Activated T-helper 2 cell treated with anti-CD3 and anti-CD28 coated beads, Interferon-gamma antibody, Interleukin-2, Interleukin-4, amounts not matched to agents 10 μg/mL and 5 μg/mL and 100 μg/mL, durations not matched to agents 14 hours and 24 hours and 36 hours (primary cell): ENCODE data around the gene ANGPTL4. TPM values are rescaled to one million over a fixed set of nuclear protein-coding genes. Genes with fewer than 3 reads are reported as not detected.
"Not testable (repeated sequence)": the region's sequence is repeated elsewhere in the genome, so short reads cannot be mapped to it uniquely, and the experiment has no call there.

Experiments
- DNase-seq: peaks from one replicate; pipeline ENCODE4 v3.0.0; 2021; ENCODE audit warnings: low spot score
- H3K27ac Mint-ChIP-seq: one replicate; pipeline ENCODE4 v1.8.0; 2021; ENCODE audit warnings: mixed read lengths
- H3K27me3 Mint-ChIP-seq: one replicate; pipeline ENCODE4 v1.8.0; 2021; ENCODE audit warnings: low read depth, mixed read lengths
- H3K36me3 Mint-ChIP-seq: one replicate; pipeline ENCODE4 v1.8.0; 2021; ENCODE audit warnings: low read depth, mixed read lengths
- H3K4me1 Mint-ChIP-seq: one replicate; pipeline ENCODE4 v1.8.0; 2021; ENCODE audit warnings: low read depth, mixed read lengths
- H3K4me3 Mint-ChIP-seq: one replicate; pipeline ENCODE4 v1.8.0; 2021; ENCODE audit warnings: low read depth, mild to moderate bottlenecking, moderate library complexity, mixed read lengths
- H3K9me3 Mint-ChIP-seq: one replicate; pipeline ENCODE4 v1.8.0; 2021; ENCODE audit warnings: mixed read lengths
- intact Hi-C: fragments of 100-400 bp; cut with micrococcal nuclease; formaldehyde crosslinking; loops from one replicate; pipeline ENCODE4 v1.15.1; 2023
- total RNA-seq: library from RNA; stranded (reverse); gene quantifications from 2 replicates; pipeline ENCODE4 v1.2.3, GENCODE V29; 2022

Gene ANGPTL4
- total RNA-seq, 1 donor from 2014 or later = 7.1 TPM

- Mint-ChIP-seq H3K4me1 (peaks cover 9% of the 10 kb centered on the region), H3K27ac (no peak overlapping the region), H3K27me3 (peaks cover 45% of the 10 kb centered on the region), H3K36me3 (no peaks in the 10 kb centered on the region), H3K4me3 (no peak overlapping the region), H3K9me3 (no peaks in the 10 kb centered on the region)
- intact Hi-C loops = no loop called here
- DNase-seq = no peak
These were observed 25.1 kb upstream of the ANGPTL4 start for GRCh38 chr19:8338835-8339234.

GRCh38 chr19:8340341-8341096 lies 23.4 kb upstream of the ANGPTL4 start:
- no peak for DNase-seq
- no peaks in the 10 kb centered on the region for H3K9me3 Mint-ChIP-seq
- no peak overlapping the region for H3K4me3 Mint-ChIP-seq
- peaks cover 45% of the 10 kb centered on the region for H3K27me3 Mint-ChIP-seq
- no peak overlapping the region for H3K27ac Mint-ChIP-seq
- no peaks in the 10 kb centered on the region for H3K36me3 Mint-ChIP-seq
- intact Hi-C loops = no loop called here
- H3K4me1 Mint-ChIP-seq = peaks cover 9% of the 10 kb centered on the region

DNA sequence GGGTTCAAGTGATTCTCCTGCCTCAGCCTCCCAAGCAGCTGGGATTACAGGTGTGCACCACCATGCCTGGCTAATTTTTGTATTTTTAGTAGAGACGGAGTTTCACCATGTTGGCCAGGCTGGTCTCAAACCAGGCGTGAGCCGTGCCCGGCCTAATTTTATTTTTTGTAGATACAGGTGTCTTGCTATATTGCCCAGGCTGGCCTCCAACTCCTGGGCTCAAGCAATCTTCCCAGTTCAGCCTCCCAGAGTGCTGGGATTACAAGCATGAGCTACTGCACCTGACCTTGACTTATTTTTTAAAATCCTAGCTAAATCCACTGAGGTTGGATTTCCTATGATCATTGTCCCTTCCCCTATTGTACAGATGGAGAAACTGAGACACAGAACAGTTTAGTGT lies 22.5 kb upstream of the ANGPTL4 start:
- H3K36me3 Mint-ChIP-seq, DNase-seq, H3K9me3 Mint-ChIP-seq, intact Hi-C loops, H3K4me3 Mint-ChIP-seq, H3K27ac Mint-ChIP-seq, H3K4me1 Mint-ChIP-seq: not testable (repeated sequence)
- H3K27me3 Mint-ChIP-seq = peaks cover 37% of the 10 kb centered on the region

DNA sequence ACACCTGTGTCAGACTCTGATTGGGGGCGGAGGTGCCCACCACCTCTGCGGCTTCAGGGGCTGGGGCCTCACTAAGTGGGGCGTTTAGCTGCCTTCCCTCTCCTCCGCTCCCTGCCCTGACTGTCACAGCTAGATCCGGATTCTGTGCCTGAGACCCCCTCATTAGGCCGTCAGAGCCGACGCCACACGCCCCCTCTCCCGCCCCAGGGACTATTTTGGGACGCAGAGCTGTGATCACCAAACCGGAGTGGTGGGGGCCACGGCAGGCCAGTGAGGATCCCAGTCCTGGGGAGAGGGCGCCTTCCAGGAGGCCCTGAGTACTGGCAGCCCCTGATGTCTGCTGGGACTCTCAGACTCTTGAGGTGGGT lies 21.7 kb upstream of the ANGPTL4 start:
- intact Hi-C loops = no loop called here
- DNase-seq = no peak
- Mint-ChIP-seq H3K27me3 (peaks cover 36% of the 10 kb centered on the region), H3K4me1 (peaks cover 3% of the 10 kb centered on the region), H3K4me3 (no peak overlapping the region), H3K9me3 (no peaks in the 10 kb centered on the region), H3K27ac (no peak overlapping the region), H3K36me3 (no peaks in the 10 kb centered on the region)

DNA sequence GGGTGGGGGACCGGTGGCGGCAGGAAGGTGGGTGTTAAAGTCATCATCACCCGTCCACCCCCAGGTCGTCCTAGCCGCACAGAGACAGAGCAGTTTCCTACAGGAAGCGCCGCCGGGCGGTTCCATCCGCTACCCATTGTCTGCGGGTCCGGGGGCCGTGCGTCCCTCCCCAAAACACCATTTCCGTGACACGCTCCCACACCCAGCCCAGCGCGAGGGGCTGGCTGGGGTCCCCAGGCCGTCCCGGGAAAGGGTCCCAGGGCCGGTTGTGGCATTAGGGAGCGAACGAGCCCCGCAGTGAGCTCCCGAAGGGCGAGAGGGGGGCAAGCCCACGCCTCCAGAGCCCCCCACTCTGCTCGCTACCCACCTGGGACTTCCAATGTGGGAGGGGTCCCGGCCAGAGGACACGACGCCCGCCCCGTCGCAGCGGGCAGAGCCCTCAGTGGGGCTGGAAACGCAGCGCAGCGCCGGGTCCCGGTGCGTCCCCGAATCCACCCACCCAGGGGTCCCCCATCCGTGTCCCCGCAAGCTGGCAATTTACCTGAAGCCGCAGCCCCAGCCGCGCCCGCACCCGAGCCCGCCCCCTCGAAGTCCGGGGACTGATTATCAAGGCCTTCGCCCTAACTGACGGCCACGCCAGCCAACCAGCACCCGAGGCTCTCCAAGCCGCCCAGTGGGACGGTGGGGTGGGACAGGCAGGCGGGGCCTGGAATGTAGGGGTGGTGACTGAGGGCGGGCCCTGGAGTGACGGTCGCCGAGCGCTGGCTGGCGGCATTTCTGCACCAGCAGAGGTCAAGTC lies 21.1 kb upstream of the ANGPTL4 start, which contains the start of gene KANK3:
Gene KANK3 (minus strand): TSS at position 579 of the 799 bp plus-strand sequence. CDS start 5,434 bp downstream, outside the sequence.
- H3K4me1 Mint-ChIP-seq = peaks cover 3% of the 10 kb centered on the region
- peaks cover 30% of the 10 kb centered on the region for H3K27me3 Mint-ChIP-seq
- no peaks in the 10 kb centered on the region for H3K36me3 Mint-ChIP-seq
- intact Hi-C loops = no loop called here
- H3K27ac Mint-ChIP-seq = no peak within 1 kb of the TSS
- DNase-seq = peak; percentile 87
- no peaks in the 10 kb centered on the region for H3K9me3 Mint-ChIP-seq
- peak within 1 kb of the TSS; percentile 70 for H3K4me3 Mint-ChIP-seq

- Mint-ChIP-seq H3K27me3 (peaks cover 26% of the 10 kb centered on the region), H3K27ac (no peak overlapping the region), H3K4me1 (peaks cover 3% of the 10 kb centered on the region), H3K4me3 (peak overlapping the region; percentile 70), H3K36me3 (no peaks in the 10 kb centered on the region), H3K9me3 (no peaks in the 10 kb centered on the region)
- intact Hi-C loops = no loop called here
- no peak for DNase-seq
These were observed 20.5 kb upstream of the ANGPTL4 start for GRCh38 chr19:8343483-8343844.

- intact Hi-C loops = loop anchor here (5.0 kb wide), 1 partner anchor 228 kb away; the partner anchor contains the start of gene MYO1F
- not testable (repeated sequence) for DNase-seq, H3K9me3 Mint-ChIP-seq, H3K36me3 Mint-ChIP-seq, H3K4me3 Mint-ChIP-seq, H3K4me1 Mint-ChIP-seq, H3K27ac Mint-ChIP-seq
- H3K27me3 Mint-ChIP-seq = peaks cover 24% of the 10 kb centered on the region
These were observed 14.2 kb upstream of the ANGPTL4 start for GRCh38 chr19:8349629-8350372.

GRCh38 chr19:8352134-8352827 lies 11.7 kb upstream of the ANGPTL4 start:
- Mint-ChIP-seq H3K27me3 (peaks cover 21% of the 10 kb centered on the region), H3K27ac (no peak overlapping the region), H3K9me3 (no peaks in the 10 kb centered on the region), H3K4me3 (no peak overlapping the region), H3K36me3 (no peaks in the 10 kb centered on the region), H3K4me1 (peaks cover 13% of the 10 kb centered on the region)
- intact Hi-C loops = loop anchor here (5.0 kb wide), 1 partner anchor 225 kb away; the partner anchor contains the start of gene MYO1F
- DNase-seq = no peak

DNA sequence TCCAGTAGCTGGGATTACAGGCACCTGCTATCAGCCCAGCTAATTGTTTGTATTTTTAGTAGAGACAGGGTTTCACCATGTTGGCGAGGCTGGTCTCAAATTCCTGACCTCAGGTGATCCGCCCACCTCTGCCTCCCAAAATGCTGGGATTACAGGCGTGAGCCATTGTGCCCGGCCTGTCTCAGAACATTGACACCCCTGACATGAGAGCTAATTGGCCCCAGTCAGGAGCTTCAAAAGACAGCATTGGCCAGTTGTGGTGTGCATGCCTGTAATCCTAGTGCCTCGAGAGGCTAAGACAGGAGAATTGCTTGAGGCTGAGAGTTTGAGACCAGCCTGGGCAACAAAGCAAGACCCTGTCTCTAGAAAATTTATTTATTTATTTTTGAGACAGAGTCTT lies 11.1 kb upstream of the ANGPTL4 start:
- not testable (repeated sequence) for DNase-seq, H3K36me3 Mint-ChIP-seq, H3K9me3 Mint-ChIP-seq, H3K4me3 Mint-ChIP-seq, H3K27ac Mint-ChIP-seq
- peaks cover 13% of the 10 kb centered on the region for H3K4me1 Mint-ChIP-seq
- H3K27me3 Mint-ChIP-seq = peaks cover 21% of the 10 kb centered on the region
- intact Hi-C loops = loop anchor here (5.0 kb wide), 1 partner anchor 224 kb away; the partner anchor contains the start of gene MYO1F

DNA sequence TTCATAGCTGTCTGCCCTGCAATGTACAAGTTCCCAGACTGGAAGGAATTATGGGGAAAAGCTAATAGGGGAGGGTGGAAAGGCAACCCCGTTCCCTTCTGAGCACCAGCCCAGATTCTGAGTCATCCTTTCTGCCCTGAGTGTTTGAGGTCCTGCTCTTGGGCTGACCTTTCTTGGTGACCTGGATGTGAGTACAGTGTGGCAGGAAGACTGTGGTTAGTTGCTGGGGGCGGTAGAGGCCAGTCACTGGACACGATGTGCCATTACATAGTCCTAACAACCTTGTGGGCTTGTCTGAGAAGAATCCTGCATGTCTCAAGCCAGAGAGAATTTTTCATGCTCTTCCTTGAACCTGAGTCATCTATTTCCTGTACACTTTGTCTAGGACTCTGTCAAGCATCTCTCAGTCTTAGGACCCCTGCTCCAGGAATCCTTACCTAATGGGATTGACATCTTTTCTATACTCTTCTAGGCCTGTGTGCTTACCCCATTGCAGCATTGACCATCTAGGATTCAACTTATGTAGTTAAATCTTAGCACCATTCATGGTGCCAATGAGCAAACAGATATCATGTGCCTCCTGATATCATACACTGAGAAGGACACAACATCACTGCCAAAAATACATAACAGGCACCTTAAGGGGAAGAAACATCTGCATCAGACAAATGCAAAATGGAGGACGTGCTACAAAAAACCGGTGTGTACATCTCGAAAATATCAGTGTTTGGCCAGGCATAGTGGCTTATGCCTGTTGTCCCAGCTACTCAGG lies 8.1 kb upstream of the ANGPTL4 start:
- no peaks in the 10 kb centered on the region for H3K36me3 Mint-ChIP-seq
- no peak overlapping the region for H3K4me3 Mint-ChIP-seq
- H3K9me3 Mint-ChIP-seq = no peaks in the 10 kb centered on the region
- DNase-seq = no peak
- intact Hi-C loops = no loop called here
- H3K4me1 Mint-ChIP-seq = peaks cover 13% of the 10 kb centered on the region
- peaks cover 16% of the 10 kb centered on the region for H3K27me3 Mint-ChIP-seq
- peak overlapping the region; percentile 47 for H3K27ac Mint-ChIP-seq

GRCh38 chr19:8357007-8357521 lies 6.9 kb upstream of the ANGPTL4 start:
- H3K27me3 Mint-ChIP-seq = peaks cover 9% of the 10 kb centered on the region
- no peaks in the 10 kb centered on the region for H3K36me3 Mint-ChIP-seq
- no peaks in the 10 kb centered on the region for H3K9me3 Mint-ChIP-seq
- intact Hi-C loops = no loop called here
- no peak for DNase-seq
- H3K27ac Mint-ChIP-seq = no peak overlapping the region
- H3K4me1 Mint-ChIP-seq = peaks cover 15% of the 10 kb centered on the region
- no peak overlapping the region for H3K4me3 Mint-ChIP-seq
